ENCODE data around the gene BTBD9.

DNA sequence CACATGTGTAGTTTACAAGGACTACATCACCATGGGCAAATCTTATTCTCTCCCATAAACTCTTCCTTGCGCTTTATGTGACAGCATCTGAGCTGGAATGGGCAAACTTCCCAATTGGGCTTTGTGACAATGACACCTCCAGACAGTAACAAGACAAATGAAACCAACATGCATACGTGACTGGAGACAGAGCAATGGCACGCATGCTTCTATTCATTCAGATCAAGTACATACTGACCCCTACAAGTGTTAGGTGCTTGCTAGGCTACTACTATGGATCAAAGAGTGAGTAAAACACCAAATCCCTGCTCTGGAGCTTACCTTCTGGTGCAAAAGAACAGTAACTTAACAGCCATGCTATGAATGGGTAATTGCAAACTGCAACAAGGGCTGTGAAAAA, 394.9 kb downstream of the BTBD9 start:
- no peak for TF ChIP-seq POLR2A (IDR thresholded peaks at IDR 0.05; ENCODE audit: low read length)
- TF ChIP-seq, protein P1, sequence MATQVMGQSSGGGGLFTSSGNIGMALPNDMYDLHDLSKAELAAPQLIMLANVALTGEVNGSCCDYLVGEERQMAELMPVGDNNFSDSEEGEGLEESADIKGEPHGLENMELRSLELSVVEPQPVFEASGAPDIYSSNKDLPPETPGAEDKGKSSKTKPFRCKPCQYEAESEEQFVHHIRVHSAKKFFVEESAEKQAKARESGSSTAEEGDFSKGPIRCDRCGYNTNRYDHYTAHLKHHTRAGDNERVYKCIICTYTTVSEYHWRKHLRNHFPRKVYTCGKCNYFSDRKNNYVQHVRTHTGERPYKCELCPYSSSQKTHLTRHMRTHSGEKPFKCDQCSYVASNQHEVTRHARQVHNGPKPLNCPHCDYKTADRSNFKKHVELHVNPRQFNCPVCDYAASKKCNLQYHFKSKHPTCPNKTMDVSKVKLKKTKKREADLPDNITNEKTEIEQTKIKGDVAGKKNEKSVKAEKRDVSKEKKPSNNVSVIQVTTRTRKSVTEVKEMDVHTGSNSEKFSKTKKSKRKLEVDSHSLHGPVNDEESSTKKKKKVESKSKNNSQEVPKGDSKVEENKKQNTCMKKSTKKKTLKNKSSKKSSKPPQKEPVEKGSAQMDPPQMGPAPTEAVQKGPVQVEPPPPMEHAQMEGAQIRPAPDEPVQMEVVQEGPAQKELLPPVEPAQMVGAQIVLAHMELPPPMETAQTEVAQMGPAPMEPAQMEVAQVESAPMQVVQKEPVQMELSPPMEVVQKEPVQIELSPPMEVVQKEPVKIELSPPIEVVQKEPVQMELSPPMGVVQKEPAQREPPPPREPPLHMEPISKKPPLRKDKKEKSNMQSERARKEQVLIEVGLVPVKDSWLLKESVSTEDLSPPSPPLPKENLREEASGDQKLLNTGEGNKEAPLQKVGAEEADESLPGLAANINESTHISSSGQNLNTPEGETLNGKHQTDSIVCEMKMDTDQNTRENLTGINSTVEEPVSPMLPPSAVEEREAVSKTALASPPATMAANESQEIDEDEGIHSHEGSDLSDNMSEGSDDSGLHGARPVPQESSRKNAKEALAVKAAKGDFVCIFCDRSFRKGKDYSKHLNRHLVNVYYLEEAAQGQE (IDR thresholded peaks at IDR 0.05): no peak
- TF ChIP-seq, protein P2, sequence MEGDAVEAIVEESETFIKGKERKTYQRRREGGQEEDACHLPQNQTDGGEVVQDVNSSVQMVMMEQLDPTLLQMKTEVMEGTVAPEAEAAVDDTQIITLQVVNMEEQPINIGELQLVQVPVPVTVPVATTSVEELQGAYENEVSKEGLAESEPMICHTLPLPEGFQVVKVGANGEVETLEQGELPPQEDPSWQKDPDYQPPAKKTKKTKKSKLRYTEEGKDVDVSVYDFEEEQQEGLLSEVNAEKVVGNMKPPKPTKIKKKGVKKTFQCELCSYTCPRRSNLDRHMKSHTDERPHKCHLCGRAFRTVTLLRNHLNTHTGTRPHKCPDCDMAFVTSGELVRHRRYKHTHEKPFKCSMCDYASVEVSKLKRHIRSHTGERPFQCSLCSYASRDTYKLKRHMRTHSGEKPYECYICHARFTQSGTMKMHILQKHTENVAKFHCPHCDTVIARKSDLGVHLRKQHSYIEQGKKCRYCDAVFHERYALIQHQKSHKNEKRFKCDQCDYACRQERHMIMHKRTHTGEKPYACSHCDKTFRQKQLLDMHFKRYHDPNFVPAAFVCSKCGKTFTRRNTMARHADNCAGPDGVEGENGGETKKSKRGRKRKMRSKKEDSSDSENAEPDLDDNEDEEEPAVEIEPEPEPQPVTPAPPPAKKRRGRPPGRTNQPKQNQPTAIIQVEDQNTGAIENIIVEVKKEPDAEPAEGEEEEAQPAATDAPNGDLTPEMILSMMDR (IDR thresholded peaks at IDR 0.05): no peak
- no peak for TF ChIP-seq ZSCAN20 (CRISPR knock-in tag; IDR thresholded peaks at IDR 0.05)
- no peak for TF ChIP-seq CEBPB (IDR thresholded peaks at IDR 0.05)
- no peak for TF ChIP-seq TP53 (CRISPR knock-in tag; IDR thresholded peaks at IDR 0.05)
- no peak for TF ChIP-seq KDM5A (IDR thresholded peaks at IDR 0.05)
- TF ChIP-seq, protein P3, sequence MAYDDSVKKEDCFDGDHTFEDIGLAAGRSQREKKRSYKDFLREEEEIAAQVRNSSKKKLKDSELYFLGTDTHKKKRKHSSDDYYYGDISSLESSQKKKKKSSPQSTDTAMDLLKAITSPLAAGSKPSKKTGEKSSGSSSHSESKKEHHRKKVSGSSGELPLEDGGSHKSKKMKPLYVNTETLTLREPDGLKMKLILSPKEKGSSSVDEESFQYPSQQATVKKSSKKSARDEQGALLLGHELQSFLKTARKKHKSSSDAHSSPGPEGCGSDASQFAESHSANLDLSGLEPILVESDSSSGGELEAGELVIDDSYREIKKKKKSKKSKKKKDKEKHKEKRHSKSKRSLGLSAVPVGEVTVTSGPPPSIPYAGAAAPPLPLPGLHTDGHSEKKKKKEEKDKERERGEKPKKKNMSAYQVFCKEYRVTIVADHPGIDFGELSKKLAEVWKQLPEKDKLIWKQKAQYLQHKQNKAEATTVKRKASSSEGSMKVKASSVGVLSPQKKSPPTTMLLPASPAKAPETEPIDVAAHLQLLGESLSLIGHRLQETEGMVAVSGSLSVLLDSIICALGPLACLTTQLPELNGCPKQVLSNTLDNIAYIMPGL (CRISPR knock-in tag; IDR thresholded peaks at IDR 0.05; ENCODE audit: borderline replicate concordance): no peak
- TF ChIP-seq, protein P4, sequence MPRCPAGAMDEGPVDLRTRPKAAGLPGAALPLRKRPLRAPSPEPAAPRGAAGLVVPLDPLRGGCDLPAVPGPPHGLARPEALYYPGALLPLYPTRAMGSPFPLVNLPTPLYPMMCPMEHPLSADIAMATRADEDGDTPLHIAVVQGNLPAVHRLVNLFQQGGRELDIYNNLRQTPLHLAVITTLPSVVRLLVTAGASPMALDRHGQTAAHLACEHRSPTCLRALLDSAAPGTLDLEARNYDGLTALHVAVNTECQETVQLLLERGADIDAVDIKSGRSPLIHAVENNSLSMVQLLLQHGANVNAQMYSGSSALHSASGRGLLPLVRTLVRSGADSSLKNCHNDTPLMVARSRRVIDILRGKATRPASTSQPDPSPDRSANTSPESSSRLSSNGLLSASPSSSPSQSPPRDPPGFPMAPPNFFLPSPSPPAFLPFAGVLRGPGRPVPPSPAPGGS (IDR thresholded peaks at IDR 0.05): no peak
- TF ChIP-seq EP300 (IDR thresholded peaks at IDR 0.05): no peak

Measured in A549 (cell line).